Ecto neural progenitor cell (in vitro differentiated cells): ENCODE measurements around the gene CATSPERE.
"Not testable (repeated sequence)": the region's sequence is repeated elsewhere in the genome, so short reads cannot be mapped to it uniquely, and the experiment has no call there.

Experiments
- DNase-seq: peaks from one replicate; pipeline ENCODE4 v3.0.0-alpha.2; 2018; ENCODE audit warnings: low spot score

The CATSPERE gene

GRCh38 chr1:244448279-244449036, 12.6 kb upstream of the CATSPERE start:
- DNase-seq, result no peak

GRCh38 chr1:244449936-244450508, 11.1 kb upstream of the CATSPERE start:
- no peak for DNase-seq

GRCh38 chr1:244450597-244451538, 10.2 kb upstream of the CATSPERE start:
- peak; percentile 70 for DNase-seq

GRCh38 chr1:244451539-244451950, 9.5 kb upstream of the CATSPERE start, which contains the start of gene ADSS2:
TSS of gene ADSS2 (minus strand) at chr1:244451909. CDS start at chr1:244451817, 92 bp downstream.
- no peak for DNase-seq

GRCh38 chr1:244451951-244452795, 8.9 kb upstream of the CATSPERE start:
- peak; percentile 98 for DNase-seq

- no peak for DNase-seq
These were observed 6.7 kb upstream of the CATSPERE start for GRCh38 chr1:244454412-244454811.

GRCh38 chr1:244456586-244456985, 4.5 kb upstream of the CATSPERE start:
- no peak for DNase-seq

GRCh38 chr1:244458781-244459180, 2.3 kb upstream of the CATSPERE start:
- DNase-seq, result no peak

- DNase-seq, result no peak
These were observed 876 bp upstream of the CATSPERE start for GRCh38 chr1:244460197-244460596.

GRCh38 chr1:244466724-244467123, 5.7 kb downstream of the CATSPERE start:
- DNase-seq, result no peak

GRCh38 chr1:244473059-244473605, 12.1 kb downstream of the CATSPERE start:
- no peak for DNase-seq

- DNase-seq, result not testable (repeated sequence)
These were observed 23.9 kb downstream of the CATSPERE start for GRCh38 chr1:244484971-244485370.

- DNase-seq, result no peak
These were observed 33.6 kb downstream of the CATSPERE start for GRCh38 chr1:244494653-244495052.

GRCh38 chr1:244496186-244496585, 35.1 kb downstream of the CATSPERE start:
- DNase-seq, result no peak

GRCh38 chr1:244497805-244498204, 36.7 kb downstream of the CATSPERE start:
- DNase-seq, result no peak

GRCh38 chr1:244499484-244499883, 38.4 kb downstream of the CATSPERE start:
- not testable (repeated sequence) for DNase-seq

- not testable (repeated sequence) for DNase-seq
These were observed 39.4 kb downstream of the CATSPERE start for GRCh38 chr1:244500515-244500914.

- no peak for DNase-seq
These were observed 41.6 kb downstream of the CATSPERE start for GRCh38 chr1:244502630-244503029.

- no peak for DNase-seq
These were observed 52.4 kb downstream of the CATSPERE start for GRCh38 chr1:244513493-244513892.

- no peak for DNase-seq
These were observed 54.6 kb downstream of the CATSPERE start for GRCh38 chr1:244515680-244516079.

GRCh38 chr1:244536316-244536715, 75.2 kb downstream of the CATSPERE start:
- no peak for DNase-seq
